ENCODE results near the gene BAHCC1. TPM values are rescaled to one million over a fixed set of nuclear protein-coding genes. Genes with fewer than 3 reads are reported as not detected.

Gene BAHCC1
- total RNA-seq, 1 experiment from 2014 or later, result 9.9 TPM

GRCh38 chr17:81381632-81382577 lies 13.4 kb upstream of the BAHCC1 start:
- Histone ChIP-seq H3K27me3 (ENCODE audit: low read length) (no peaks in the 10 kb centered on the region), H3K36me3 (ENCODE audit: low read depth, low read length) (no peaks in the 10 kb centered on the region), H3K4me1 (ENCODE audit: insufficient read depth, low read length) (peaks cover 12% of the 10 kb centered on the region), H4K20me1 (ENCODE audit: low read length) (no peaks in the 10 kb centered on the region), H3K9me3 (ENCODE audit: low read length) (no peaks in the 10 kb centered on the region), H3K9ac (ENCODE audit: low read length) (no peak overlapping the region), H3K4me3 (ENCODE audit: low read length) (no peak overlapping the region), H3K27ac (ENCODE audit: low read length) (no peak overlapping the region), H3K4me2 (ENCODE audit: low read length) (no peak overlapping the region), H3K79me2 (ENCODE audit: low read length) (no peaks in the 10 kb centered on the region), H2AFZ (ENCODE audit: low read length) (no peak overlapping the region), H3F3A (ENCODE audit: low read length, unreplicated experiment) (no peaks in the 10 kb centered on the region), H3K9me2 (replicated peaks; ENCODE audit: low read length) (no peaks in the 10 kb centered on the region)
- intact Hi-C loops (cut with micrococcal nuclease), result no loop called here
- ChIA-PET CTCF (no interaction called here), POLR2A (ENCODE audit: unreplicated experiment) (no interaction called here)
- no peak for TF ChIP-seq EZH2 (IDR thresholded peaks at IDR 0.05; ENCODE audit: low read length, unreplicated experiment)
- TF ChIP-seq EZH2phosphoT487 (IDR thresholded peaks at IDR 0.05; ENCODE audit: borderline replicate concordance, low read length), result no peak
- TF ChIP-seq CTCF (conservative IDR thresholded peaks at IDR 0.05; ENCODE audit: low read depth, low read length), result no peak
- DNase-seq (no peak), ATAC-seq (no peak)
- BruUV-seq (replicated peaks), result no TSS peak

- ChIA-PET POLR2A (ENCODE audit: unreplicated experiment) (no interaction called here), CTCF (no interaction called here)
- Histone ChIP-seq H3K4me3 (ENCODE audit: low read length) (no peak overlapping the region), H3K9me2 (replicated peaks; ENCODE audit: low read length) (no peaks in the 10 kb centered on the region), H3K36me3 (ENCODE audit: low read depth, low read length) (no peaks in the 10 kb centered on the region), H3K27me3 (ENCODE audit: low read length) (no peaks in the 10 kb centered on the region), H3K4me1 (ENCODE audit: insufficient read depth, low read length) (peaks cover 15% of the 10 kb centered on the region), H3K4me2 (ENCODE audit: low read length) (no peak overlapping the region), H3K9ac (ENCODE audit: low read length) (no peak overlapping the region), H3K27ac (ENCODE audit: low read length) (no peak overlapping the region), H3K9me3 (ENCODE audit: low read length) (no peaks in the 10 kb centered on the region), H3K79me2 (ENCODE audit: low read length) (no peaks in the 10 kb centered on the region), H2AFZ (ENCODE audit: low read length) (no peak overlapping the region), H4K20me1 (ENCODE audit: low read length) (no peaks in the 10 kb centered on the region), H3F3A (ENCODE audit: low read length, unreplicated experiment) (no peaks in the 10 kb centered on the region)
- no TSS peak for BruUV-seq (replicated peaks)
- ATAC-seq (no peak), DNase-seq (no peak)
- TF ChIP-seq CTCF (conservative IDR thresholded peaks at IDR 0.05; ENCODE audit: low read depth, low read length) (no peak), EZH2phosphoT487 (IDR thresholded peaks at IDR 0.05; ENCODE audit: borderline replicate concordance, low read length) (no peak), EZH2 (IDR thresholded peaks at IDR 0.05; ENCODE audit: low read length, unreplicated experiment) (no peak)
- intact Hi-C loops (cut with micrococcal nuclease), result no loop called here
Observed at GRCh38 chr17:81382851-81383250, 12.4 kb upstream of the BAHCC1 start.
